ENCODE measurements around the gene PAK2. TPM values are rescaled to one million over a fixed set of nuclear protein-coding genes. Genes with fewer than 3 reads are reported as not detected.

PAK2 gene
- total RNA-seq, 2 donors from 2014 or later = 27.5 to 28.3 TPM

DNA sequence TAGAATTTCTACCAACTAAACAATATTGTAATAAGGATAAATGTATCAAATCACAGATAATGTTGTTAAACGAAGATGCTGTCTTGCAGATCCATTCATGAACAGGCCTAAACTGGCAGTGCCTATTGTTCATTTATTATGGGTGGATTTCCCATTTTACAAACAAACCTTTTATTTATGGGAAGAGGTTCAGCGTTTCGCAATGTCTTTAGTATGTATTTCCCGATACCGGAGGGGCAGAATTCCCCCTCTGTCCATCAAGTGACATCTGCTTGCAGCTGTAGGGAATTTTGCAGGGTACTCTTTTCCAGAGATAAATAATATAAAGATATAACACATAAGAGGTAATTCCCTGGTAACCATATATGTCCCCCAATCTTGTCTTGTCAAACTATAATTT is 33.3 kb upstream of the PAK2 start:
- no peaks in the 10 kb centered on the region for H3K9me3 ChIP-seq
- TF ChIP-seq POLR2A (IDR thresholded peaks at IDR 0.05) = no peak
- TF ChIP-seq, protein P1, sequence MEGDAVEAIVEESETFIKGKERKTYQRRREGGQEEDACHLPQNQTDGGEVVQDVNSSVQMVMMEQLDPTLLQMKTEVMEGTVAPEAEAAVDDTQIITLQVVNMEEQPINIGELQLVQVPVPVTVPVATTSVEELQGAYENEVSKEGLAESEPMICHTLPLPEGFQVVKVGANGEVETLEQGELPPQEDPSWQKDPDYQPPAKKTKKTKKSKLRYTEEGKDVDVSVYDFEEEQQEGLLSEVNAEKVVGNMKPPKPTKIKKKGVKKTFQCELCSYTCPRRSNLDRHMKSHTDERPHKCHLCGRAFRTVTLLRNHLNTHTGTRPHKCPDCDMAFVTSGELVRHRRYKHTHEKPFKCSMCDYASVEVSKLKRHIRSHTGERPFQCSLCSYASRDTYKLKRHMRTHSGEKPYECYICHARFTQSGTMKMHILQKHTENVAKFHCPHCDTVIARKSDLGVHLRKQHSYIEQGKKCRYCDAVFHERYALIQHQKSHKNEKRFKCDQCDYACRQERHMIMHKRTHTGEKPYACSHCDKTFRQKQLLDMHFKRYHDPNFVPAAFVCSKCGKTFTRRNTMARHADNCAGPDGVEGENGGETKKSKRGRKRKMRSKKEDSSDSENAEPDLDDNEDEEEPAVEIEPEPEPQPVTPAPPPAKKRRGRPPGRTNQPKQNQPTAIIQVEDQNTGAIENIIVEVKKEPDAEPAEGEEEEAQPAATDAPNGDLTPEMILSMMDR (IDR thresholded peaks at IDR 0.05) = no peak
- WGBS, 2 donors = 73 to 89% methylated on average over 5 of the region's 5 CpGs

DNA sequence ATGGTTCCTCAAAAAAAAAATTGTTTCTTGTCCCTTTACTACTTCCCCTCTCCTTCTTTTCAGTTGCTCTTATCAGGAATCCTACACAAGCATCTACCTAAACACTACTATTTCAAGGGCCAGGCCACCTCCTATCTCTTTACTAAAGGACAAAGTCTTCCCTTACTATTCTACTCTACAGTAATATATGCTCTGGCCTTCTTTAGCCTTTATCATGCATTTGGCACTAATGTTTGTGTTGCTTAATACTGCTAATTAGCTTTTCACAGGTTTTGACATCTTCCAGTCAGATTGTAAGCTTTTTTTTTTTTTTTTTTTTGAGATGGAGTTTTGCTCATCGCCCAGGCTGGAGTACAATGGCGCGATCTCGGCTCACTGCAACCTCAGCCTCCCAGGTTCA is 32.9 kb upstream of the PAK2 start:
- ATAC-seq (no peak), DNase-seq (no peak)
- H3K4me3 ChIP-seq = no peak overlapping the region
- H3K4me1 ChIP-seq = peaks cover 7% of the 10 kb centered on the region
- no peak for TF ChIP-seq POLR2A (IDR thresholded peaks at IDR 0.05)
- TF ChIP-seq, protein P1 (IDR thresholded peaks at IDR 0.05) = no peak
- no peaks in the 10 kb centered on the region for H3K27me3 ChIP-seq
- no peak overlapping the region for H3K27ac ChIP-seq
- no peaks in the 10 kb centered on the region for H3K9me3 ChIP-seq
- intact Hi-C loops (cut with DNase I) = no loop called here
- WGBS, 2 donors = 95 to 100% methylated on average over 4 of the region's 4 CpGs
- H3K36me3 ChIP-seq (replicated peaks in 1 of 2; ENCODE audit: insufficient read depth in 1 of 2, low read depth in 2 of 2) = no peaks in the 10 kb centered on the region

More for the DNA sequence above, 33.3 kb upstream of the PAK2 start:
- no peak overlapping the region for H3K27ac ChIP-seq
- DNase-seq = no peak
- H3K36me3 ChIP-seq (replicated peaks in 1 of 2; ENCODE audit: insufficient read depth in 1 of 2, low read depth in 2 of 2) = no peaks in the 10 kb centered on the region
- ATAC-seq = no peak
- H3K4me3 ChIP-seq = no peak overlapping the region
- intact Hi-C loops (cut with DNase I) = no loop called here
- H3K4me1 ChIP-seq = peaks cover 4% of the 10 kb centered on the region
- no peaks in the 10 kb centered on the region for H3K27me3 ChIP-seq

DNA sequence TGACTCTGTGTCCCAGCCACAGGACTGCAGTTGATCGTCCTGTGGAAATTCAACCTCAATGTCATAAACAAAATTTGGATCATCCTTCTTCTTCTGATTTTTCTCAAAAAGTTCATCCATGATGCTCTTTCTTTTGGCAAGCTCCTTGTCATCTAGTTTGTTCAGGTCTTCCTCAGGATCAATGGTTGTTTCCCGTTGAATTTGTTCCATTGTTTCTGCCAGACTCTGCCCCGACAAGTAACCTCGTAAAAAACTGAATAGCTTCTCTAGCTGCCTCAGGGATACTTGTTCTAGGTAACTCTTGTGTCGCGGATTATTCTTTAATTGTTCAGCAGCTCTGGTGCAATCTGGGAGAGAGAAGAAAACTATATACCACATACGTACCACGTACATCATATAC is 32.1 kb upstream of the PAK2 start:
- 87 to 90% methylated on average over 8 of the region's 8 CpGs for WGBS, 2 donors
- H3K9me3 ChIP-seq = no peaks in the 10 kb centered on the region

DNA sequence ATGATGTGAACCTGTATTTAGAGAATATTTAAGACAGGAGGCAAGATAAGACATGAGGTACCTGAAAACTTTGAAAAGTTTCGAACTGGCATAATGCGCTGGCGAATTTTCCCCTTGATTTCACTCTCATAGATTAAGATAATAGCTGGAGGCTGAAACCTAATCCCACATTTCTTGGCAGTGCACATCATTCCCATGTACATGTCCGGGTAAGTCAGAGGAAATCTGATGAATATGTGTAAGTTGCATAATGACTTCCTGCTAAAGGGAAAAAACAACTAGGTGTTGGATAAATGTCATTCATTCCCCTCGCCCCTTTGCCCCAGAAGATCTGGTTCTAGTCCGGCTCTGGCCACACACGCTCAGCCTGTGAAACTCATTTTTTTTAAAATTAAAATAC is 31.2 kb upstream of the PAK2 start:
- Histone ChIP-seq H3K27me3 (no peaks in the 10 kb centered on the region), H3K27ac (no peak overlapping the region), H3K4me3 (no peak overlapping the region), H3K36me3 (replicated peaks in 1 of 2; ENCODE audit: insufficient read depth in 1 of 2, low read depth in 2 of 2) (no peaks in the 10 kb centered on the region), H3K4me1 (peaks cover 14% of the 10 kb centered on the region), H3K9me3 (no peaks in the 10 kb centered on the region)
- ATAC-seq (no peak), DNase-seq (no peak)
- TF ChIP-seq, protein P1 (IDR thresholded peaks at IDR 0.05) = no peak
- TF ChIP-seq POLR2A (IDR thresholded peaks at IDR 0.05) = no peak
- intact Hi-C loops (cut with DNase I) = no loop called here
- WGBS, 2 donors = 74 to 79% methylated on average over 7 of the region's 7 CpGs

More for the DNA sequence above, 32.1 kb upstream of the PAK2 start:
- H3K4me3 ChIP-seq = no peak overlapping the region
- H3K27ac ChIP-seq = no peak overlapping the region
- intact Hi-C loops (cut with DNase I) = no loop called here
- peaks cover 7% of the 10 kb centered on the region for H3K4me1 ChIP-seq
- ATAC-seq (no peak), DNase-seq (no peak)
- H3K27me3 ChIP-seq = no peaks in the 10 kb centered on the region
- TF ChIP-seq POLR2A (IDR thresholded peaks at IDR 0.05) = no peak
- TF ChIP-seq, protein P1 (IDR thresholded peaks at IDR 0.05) = no peak
- no peaks in the 10 kb centered on the region for H3K36me3 ChIP-seq (replicated peaks in 1 of 2; ENCODE audit: insufficient read depth in 1 of 2, low read depth in 2 of 2)

DNA sequence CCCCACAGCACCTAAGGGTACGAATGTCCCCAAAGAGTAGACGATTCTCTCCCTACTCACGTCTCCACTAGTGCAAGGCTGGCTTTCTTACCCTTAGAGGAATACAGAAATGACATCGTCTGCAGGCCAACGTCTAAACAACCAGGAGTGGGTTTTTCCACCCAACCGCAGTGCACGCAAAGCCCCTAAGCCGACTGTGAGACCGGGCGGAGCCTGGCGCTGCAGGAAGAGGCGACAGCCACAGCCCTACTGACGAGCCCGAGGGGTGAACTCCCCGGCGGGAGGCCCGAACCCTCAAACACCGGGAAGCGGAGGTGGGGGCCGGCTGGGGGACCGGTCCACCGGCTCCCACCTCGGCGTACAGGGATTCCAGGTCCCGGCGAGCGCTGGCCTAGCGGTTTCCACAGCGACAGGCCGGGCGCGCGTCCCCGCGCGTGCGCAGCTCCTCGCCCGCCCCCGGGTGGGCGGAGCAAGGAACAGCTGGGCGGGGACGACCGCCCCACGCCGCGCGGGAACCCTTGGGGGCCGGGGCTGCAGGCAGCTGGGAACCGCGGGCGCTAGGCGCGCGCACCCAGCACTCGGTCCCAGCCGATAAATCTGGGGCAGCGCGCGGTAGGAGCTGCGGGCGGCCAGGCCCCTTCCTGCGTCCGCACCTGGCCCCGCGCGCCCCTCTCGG is 27.7 kb upstream of the PAK2 start, which contains the start of the genes CEP19 and PIGX:
TSS of gene CEP19 (minus strand) at position 413 of the 676 bp plus-strand sequence. CDS start 3,593 bp downstream, outside the sequence.
TSS of gene PIGX (plus strand) at position 540 of the 676 bp plus-strand sequence.
- Histone ChIP-seq H3K4me3 (peak within 1 kb of the TSS; percentile 41 to 60), H3K27ac (peak within 1 kb of the TSS; percentile 84 to 91 (median 87)), H3K27me3 (no peaks in the 10 kb centered on the region), H3K4me1 (peaks cover 17% of the 10 kb centered on the region), H3K9me3 (no peaks in the 10 kb centered on the region), H3K36me3 (replicated peaks in 1 of 2; ENCODE audit: insufficient read depth in 1 of 2, low read depth in 2 of 2) (no peaks in the 10 kb centered on the region)
- ATAC-seq (peak; percentile 96), DNase-seq (peak; percentile 83 to 87 (median 85))
- intact Hi-C loops (cut with DNase I) = no loop called here
- 0 to 1% methylated on average over 3 to 50 of the region's 68 CpGs for WGBS, 2 donors
- peak; percentile 56 to 69 (median 69) for TF ChIP-seq POLR2A (IDR thresholded peaks at IDR 0.05)
- TF ChIP-seq, protein P1 (IDR thresholded peaks at IDR 0.05) = peak in 2 of 7 experiments; percentile 7 to 44

Measured in body of pancreas (tissue), 4 donors.